Mucosa of stomach (tissue), 1 donor: ENCODE measurements around the gene LPIN3.

Source experiments
- H3K27me3 ChIP-seq: one replicate; pipeline ENCODE4 v1.7.0; 2013; ENCODE audit warnings: mild to moderate bottlenecking, low read length; ENCODE audit not compliant: control insufficient read depth, insufficient read depth
- H3K36me3 ChIP-seq: one replicate; pipeline ENCODE4 v1.7.0; 2013; ENCODE audit warnings: low read length; ENCODE audit not compliant: control insufficient read depth, insufficient read depth
- H3K4me1 ChIP-seq: one replicate; pipeline ENCODE4 v1.7.0; 2013; ENCODE audit warnings: mild to moderate bottlenecking, low read length; ENCODE audit not compliant: control insufficient read depth, insufficient read depth
- H3K4me3 ChIP-seq: one replicate; pipeline ENCODE4 v1.7.0; 2013; ENCODE audit warnings: low read length
- H3K9ac ChIP-seq: one replicate; pipeline ENCODE4 v1.7.0; 2013; ENCODE audit warnings: mild to moderate bottlenecking, low read length, moderate library complexity
- H3K9me3 ChIP-seq: one replicate; pipeline ENCODE4 v1.7.0; 2013; ENCODE audit warnings: mild to moderate bottlenecking, low read length, moderate library complexity; ENCODE audit not compliant: control insufficient read depth
- donor health status: Pancreatic carcinoma.

The LPIN3 gene

DNA sequence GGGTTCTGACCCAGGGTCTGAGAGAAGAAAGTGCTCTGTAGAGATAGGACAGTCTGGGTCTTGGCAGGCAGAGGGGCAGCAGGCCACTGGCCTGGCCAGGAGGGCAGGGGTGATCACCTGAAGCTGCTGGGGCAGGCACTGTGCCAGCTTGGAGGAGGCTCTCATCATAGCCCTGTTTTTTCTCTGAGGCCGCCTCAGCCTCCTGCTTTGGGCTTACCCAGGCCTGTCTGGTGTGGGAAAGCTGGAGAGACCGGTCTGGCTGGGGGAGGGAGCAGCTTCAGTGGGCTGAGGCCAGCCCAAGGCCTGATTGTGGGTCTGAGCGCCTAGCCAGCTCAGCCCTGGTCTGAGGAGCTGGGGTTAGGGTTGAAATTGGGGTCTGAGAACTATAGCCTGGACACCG is 3.9 kb downstream of the LPIN3 start:
- Histone ChIP-seq H3K4me3 (no peak overlapping the region), H3K9ac (no peak overlapping the region), H3K27me3 (no peaks in the 10 kb centered on the region), H3K4me1 (peaks cover 19% of the 10 kb centered on the region), H3K36me3 (no peaks in the 10 kb centered on the region), H3K9me3 (no peaks in the 10 kb centered on the region)

DNA sequence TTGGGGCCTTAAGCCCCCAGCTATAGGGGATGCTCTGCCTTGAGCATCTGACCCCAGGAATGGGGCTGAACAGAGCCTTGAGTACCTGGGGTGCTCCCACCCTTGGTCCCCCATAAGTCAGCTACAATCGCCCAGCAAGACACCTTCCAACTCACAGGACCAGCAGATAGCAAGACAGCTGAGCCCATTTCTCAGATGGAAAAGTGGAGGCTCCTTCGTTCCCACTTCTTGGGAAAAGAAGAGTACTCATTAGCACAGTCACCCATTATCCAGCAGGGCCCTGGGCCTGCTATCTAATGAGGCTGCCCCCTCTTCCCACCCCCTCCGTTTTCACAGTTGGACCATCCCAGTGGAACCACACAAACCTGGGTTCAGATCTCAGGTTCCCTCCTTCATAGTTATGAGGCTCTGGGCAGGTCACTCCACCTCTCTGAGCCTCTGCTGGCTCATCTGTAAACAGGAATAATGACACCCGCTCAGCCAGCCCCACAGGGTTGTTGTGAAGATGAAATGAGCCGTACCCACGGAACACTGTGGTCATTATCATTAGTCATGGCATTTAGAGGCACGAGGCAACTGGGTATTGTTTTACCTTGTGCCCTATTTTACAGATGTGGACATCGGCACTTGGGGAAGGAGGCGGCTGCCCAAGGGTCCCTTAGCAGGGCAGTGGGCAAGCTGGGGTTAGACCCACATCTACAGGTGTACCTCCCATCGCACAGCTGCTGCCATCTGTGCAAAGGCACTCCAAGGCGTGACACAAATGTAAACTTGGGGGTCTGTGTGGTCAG is 4.5 kb downstream of the LPIN3 start:
- H3K9ac ChIP-seq: no peak overlapping the region
- H3K4me1 ChIP-seq: peaks cover 15% of the 10 kb centered on the region
- no peaks in the 10 kb centered on the region for H3K27me3 ChIP-seq
- no peaks in the 10 kb centered on the region for H3K9me3 ChIP-seq
- H3K36me3 ChIP-seq: no peaks in the 10 kb centered on the region
- H3K4me3 ChIP-seq: no peak overlapping the region

- Histone ChIP-seq H3K36me3 (no peaks in the 10 kb centered on the region), H3K9me3 (no peaks in the 10 kb centered on the region), H3K4me3 (no peak overlapping the region), H3K9ac (no peak overlapping the region), H3K27me3 (no peaks in the 10 kb centered on the region), H3K4me1 (peaks cover 9% of the 10 kb centered on the region)
Observed at GRCh38 chr20:41345729-41346067, 5.1 kb downstream of the LPIN3 start.

DNA sequence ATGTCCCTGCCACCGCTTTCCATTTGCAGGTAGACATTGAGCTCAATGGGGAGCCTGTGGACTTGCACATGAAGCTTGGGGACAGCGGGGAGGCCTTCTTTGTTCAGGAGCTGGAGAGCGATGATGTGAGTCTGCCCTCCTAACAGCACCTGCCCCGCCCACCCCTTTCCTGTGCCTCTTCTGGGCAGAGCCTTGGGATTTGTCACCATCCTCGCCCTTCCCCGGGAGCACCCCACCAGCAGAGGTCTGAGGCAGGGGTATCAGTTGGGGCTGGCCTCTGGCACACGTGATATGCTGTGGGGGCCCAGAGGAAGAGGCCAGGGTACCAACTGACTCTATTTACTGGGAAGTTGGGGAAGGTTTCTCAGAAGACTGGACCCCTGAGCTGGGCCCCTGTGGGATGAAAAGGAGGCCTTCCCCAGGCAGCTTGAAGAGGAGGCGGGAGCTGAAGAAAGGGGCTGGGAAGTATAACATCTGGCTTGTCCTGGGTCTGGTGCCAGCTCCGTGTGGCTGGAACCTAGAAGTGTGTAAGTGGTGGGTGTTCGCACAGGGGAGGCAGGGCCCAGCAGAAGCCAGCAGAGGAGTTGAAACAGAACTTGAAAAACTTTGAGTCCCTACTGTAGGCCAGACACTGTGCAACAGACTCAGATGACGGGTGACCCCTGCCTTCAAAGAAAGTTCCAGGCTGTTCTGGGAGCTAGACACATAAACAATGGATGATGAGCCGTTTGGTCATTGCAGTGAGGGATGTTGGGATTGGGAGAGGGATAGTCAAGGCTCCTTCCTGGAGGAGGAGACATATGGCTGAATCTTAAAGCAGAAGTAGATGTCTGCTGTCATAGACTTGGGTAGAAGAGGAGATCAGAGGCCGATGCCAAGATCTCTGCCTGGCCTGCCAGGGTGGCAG is 7.2 kb downstream of the LPIN3 start:
- no peaks in the 10 kb centered on the region for H3K27me3 ChIP-seq
- no peak overlapping the region for H3K4me3 ChIP-seq
- no peak overlapping the region for H3K9ac ChIP-seq
- H3K4me1 ChIP-seq: no peaks in the 10 kb centered on the region
- H3K36me3 ChIP-seq: peaks cover 3% of the 10 kb centered on the region
- H3K9me3 ChIP-seq: no peaks in the 10 kb centered on the region

DNA sequence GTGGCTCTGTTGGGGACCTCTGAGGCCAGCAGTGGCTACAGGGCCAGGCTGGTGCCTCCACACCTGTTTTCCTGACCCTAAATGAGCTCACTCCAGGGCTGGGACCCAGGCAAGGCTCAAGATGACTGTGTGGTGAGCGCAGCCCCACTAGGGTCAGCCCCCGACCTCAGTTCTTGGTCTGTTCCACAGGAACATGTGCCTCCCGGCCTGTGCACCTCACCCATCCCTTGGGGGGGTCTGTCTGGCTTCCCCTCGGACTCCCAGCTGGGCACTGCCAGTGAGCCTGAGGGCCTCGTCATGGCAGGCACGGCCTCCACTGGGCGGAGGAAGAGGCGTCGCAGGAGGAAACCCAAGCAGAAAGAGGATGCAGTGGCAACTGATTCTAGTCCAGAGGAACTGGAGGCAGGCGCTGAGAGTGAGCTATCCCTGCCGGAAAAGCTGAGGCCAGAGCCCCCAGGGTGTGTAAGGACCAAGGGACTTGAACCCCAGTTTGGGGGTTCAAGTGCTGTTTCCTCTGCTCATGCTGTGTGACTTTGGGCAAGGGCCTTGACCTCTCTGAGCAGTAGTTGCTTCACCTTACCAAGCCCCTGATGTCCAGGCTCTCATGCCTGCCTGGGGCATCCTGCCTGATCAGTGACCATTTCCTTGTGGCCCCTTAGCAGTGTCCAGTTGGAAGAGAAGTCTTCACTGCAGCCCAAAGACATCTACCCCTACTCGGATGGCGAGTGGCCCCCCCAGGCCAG is 8.0 kb downstream of the LPIN3 start:
- Histone ChIP-seq H3K27me3 (no peaks in the 10 kb centered on the region), H3K9ac (no peak overlapping the region), H3K4me1 (no peaks in the 10 kb centered on the region), H3K9me3 (no peaks in the 10 kb centered on the region), H3K4me3 (no peak overlapping the region), H3K36me3 (peaks cover 3% of the 10 kb centered on the region)

DNA sequence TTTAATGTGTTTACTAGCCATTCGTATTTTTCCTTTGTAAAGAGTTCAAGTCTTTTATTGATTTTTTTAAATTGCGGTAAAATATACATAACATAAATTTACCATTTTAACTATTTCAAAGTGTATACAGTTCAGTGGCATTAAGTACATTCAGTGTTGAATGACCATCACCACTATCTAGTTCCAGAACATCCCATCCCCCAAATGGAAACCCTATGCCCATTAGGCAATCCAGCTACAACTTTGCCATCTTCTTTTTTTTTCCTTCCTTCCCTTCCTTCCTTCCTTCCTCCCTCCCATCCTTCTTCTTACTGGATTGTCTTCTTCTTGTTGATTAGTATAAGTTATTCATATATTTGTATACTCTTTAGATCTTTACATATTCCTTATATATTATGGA is 8.6 kb downstream of the LPIN3 start:
- peaks cover 3% of the 10 kb centered on the region for H3K36me3 ChIP-seq
- H3K9ac ChIP-seq: no peak overlapping the region
- H3K27me3 ChIP-seq: no peaks in the 10 kb centered on the region
- no peaks in the 10 kb centered on the region for H3K9me3 ChIP-seq
- H3K4me3 ChIP-seq: no peak overlapping the region
- no peaks in the 10 kb centered on the region for H3K4me1 ChIP-seq

DNA sequence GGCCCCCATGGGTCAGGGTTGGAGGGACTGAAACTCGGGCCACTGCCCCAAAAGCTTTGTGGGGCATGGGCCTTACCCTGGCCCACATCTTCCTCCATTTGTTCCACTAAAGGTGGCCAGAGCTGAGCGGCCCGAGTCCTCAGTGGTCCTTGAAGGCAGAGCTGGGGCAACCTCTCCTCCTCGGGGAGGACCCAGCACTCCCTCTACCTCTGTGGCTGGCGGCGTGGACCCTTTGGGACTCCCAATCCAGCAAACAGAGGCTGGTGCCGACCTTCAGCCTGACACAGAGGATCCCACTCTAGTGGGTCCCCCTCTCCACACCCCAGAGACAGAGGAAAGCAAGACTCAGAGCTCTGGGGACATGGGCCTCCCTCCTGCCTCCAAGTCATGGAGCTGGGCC is 9.3 kb downstream of the LPIN3 start:
- peaks cover 3% of the 10 kb centered on the region for H3K36me3 ChIP-seq
- H3K27me3 ChIP-seq: no peaks in the 10 kb centered on the region
- H3K4me1 ChIP-seq: no peaks in the 10 kb centered on the region
- H3K9ac ChIP-seq: no peak overlapping the region
- no peak overlapping the region for H3K4me3 ChIP-seq
- H3K9me3 ChIP-seq: no peaks in the 10 kb centered on the region

GRCh38 chr20:41350408-41350962 is 9.9 kb downstream of the LPIN3 start:
- H3K36me3 ChIP-seq: peaks cover 3% of the 10 kb centered on the region
- H3K27me3 ChIP-seq: no peaks in the 10 kb centered on the region

DNA sequence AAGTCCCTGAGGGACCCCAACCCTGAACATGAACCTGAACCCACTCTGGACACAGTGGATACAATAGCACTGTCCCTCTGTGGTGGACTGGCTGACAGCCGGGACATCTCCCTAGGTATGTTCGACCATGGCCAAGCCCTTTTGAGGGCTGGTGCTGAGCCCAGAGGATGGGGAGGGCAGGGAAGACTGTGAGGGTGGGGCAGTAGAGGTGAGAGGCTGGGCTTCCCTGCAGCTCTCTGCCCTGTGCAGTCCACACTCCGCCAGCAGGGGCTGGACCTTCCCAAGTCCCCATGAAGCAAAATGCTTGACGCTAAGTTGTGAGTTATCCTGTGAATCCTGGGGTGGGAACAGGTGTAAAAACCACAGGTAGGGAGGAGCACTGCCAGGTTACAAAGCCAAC is 11.5 kb downstream of the LPIN3 start:
- Histone ChIP-seq H3K9ac (no peak overlapping the region), H3K27me3 (no peaks in the 10 kb centered on the region), H3K36me3 (peaks cover 3% of the 10 kb centered on the region), H3K4me3 (no peak overlapping the region), H3K4me1 (no peaks in the 10 kb centered on the region), H3K9me3 (no peaks in the 10 kb centered on the region)

More at GRCh38 chr20:41350408-41350962, 9.9 kb downstream of the LPIN3 start:
- Histone ChIP-seq H3K9me3 (no peaks in the 10 kb centered on the region), H3K4me3 (no peak overlapping the region), H3K4me1 (no peaks in the 10 kb centered on the region), H3K9ac (no peak overlapping the region)

- Histone ChIP-seq H3K9me3 (no peaks in the 10 kb centered on the region), H3K27me3 (no peaks in the 10 kb centered on the region), H3K36me3 (peaks cover 3% of the 10 kb centered on the region)
Observed at GRCh38 chr20:41352666-41353065, 12.0 kb downstream of the LPIN3 start.

DNA sequence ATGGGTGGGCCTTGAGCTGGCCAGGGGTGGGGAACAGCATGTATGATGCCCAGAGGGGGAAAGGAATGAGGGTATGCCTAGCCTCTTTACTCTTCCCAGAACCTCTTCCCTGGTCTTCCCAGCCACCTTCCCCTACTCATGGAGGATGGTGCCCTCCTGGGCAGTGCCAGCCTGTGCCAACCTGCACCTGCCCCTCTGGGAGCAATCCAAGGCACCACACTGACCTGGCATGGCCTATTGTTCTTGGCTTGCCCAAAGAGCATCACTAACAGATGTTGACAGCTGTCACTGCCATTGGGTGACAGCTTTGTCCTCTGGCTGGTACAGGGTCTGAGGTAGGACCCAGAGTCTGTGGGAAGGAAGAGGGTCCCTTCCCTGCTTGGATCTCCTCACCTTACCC is 12.9 kb downstream of the LPIN3 start:
- Histone ChIP-seq H3K9me3 (no peaks in the 10 kb centered on the region), H3K9ac (no peak overlapping the region), H3K36me3 (peaks cover 3% of the 10 kb centered on the region), H3K27me3 (no peaks in the 10 kb centered on the region), H3K4me1 (no peaks in the 10 kb centered on the region), H3K4me3 (no peak overlapping the region)

More at GRCh38 chr20:41352666-41353065, 12.0 kb downstream of the LPIN3 start:
- Histone ChIP-seq H3K9ac (no peak overlapping the region), H3K4me1 (no peaks in the 10 kb centered on the region), H3K4me3 (no peak overlapping the region)
